Fibroblast of lung (primary cell): ENCODE measurements around the gene FSTL5. TPM values are rescaled to one million over a fixed set of nuclear protein-coding genes. Genes with fewer than 3 reads are reported as not detected.
A peak's percentile ranks its signal among the peaks of the same experiment; 100 is the strongest.

ENCODE experiments used
- DNase-seq, 2 donors: peaks; one replicate each; pipeline versions ENCODE4 v3.0.0 to v3.0.0-alpha.2; 2010; ENCODE audit warnings: low read depth in 2 of 2
- H2AFZ ChIP-seq: 2 replicates; pipeline ENCODE4 v1.5.1; 2012; ENCODE audit warnings: low read length, control low read depth, inconsistent platforms
- H3K27ac ChIP-seq: 2 replicates; pipeline ENCODE4 v1.5.1; 2011; ENCODE audit warnings: low read length, control low read depth; ENCODE audit not compliant: insufficient read depth
- H3K27me3 ChIP-seq: 2 replicates; pipeline ENCODE4 v1.5.1; 2011; ENCODE audit warnings: mild to moderate bottlenecking, low read length; ENCODE audit not compliant: control insufficient read depth, insufficient read depth
- H3K36me3 ChIP-seq: 2 replicates; pipeline ENCODE4 v1.5.1; 2011; ENCODE audit warnings: low read length; ENCODE audit not compliant: control insufficient read depth, insufficient read depth
- H3K4me1 ChIP-seq: 2 replicates; pipeline ENCODE4 v1.5.1; 2011; ENCODE audit warnings: low read length; ENCODE audit not compliant: control insufficient read depth, insufficient read depth; ENCODE audit errors: extremely low read depth
- H3K4me2 ChIP-seq: 2 replicates; pipeline ENCODE4 v1.5.1; 2011; ENCODE audit warnings: low read length, control low read depth; ENCODE audit not compliant: insufficient read depth; ENCODE audit errors: extremely low read depth
- H3K4me3 ChIP-seq, 4 experiments: fragments of 200-600 bp in 1 of 4; sonication (generic) in 1 of 4; replicated peaks in 1 of 4; 2 replicates each; pipeline ENCODE4 v1.5.1; 2011 to 2016; ENCODE audit warnings: low read length in 4 of 4, low read depth in 3 of 4, mild to moderate bottlenecking in 3 of 4, control low read depth in 2 of 4, inconsistent platforms in 1 of 4, mixed read lengths in 1 of 4; ENCODE audit not compliant: insufficient read depth in 1 of 4; ENCODE audit errors: control extremely low read depth in 1 of 4
- H3K79me2 ChIP-seq: 2 replicates; pipeline ENCODE4 v1.5.1; 2012; ENCODE audit warnings: mild to moderate bottlenecking, low read length, inconsistent platforms; ENCODE audit not compliant: control insufficient read depth, insufficient read depth
- H3K9ac ChIP-seq: 2 replicates; pipeline ENCODE4 v1.5.1; 2011; ENCODE audit warnings: mild to moderate bottlenecking, low read length, control low read depth; ENCODE audit not compliant: insufficient read depth
- H3K9me3 ChIP-seq: 2 replicates; pipeline ENCODE4 v1.5.1; 2012; ENCODE audit warnings: low read depth, low read length; ENCODE audit not compliant: control insufficient read depth, insufficient read depth
- H4K20me1 ChIP-seq: 2 replicates; pipeline ENCODE4 v1.5.1; 2011; ENCODE audit warnings: low read length; ENCODE audit not compliant: control insufficient read depth, insufficient read depth; ENCODE audit errors: extremely low read depth
- EZH2 ChIP-seq: IDR thresholded peaks from 2 replicates; pipeline ENCODE4 v1.5.1; 2012; ENCODE audit warnings: low read length, control low read depth, mild to moderate bottlenecking; ENCODE audit errors: missing control alignments
- polyA plus RNA-seq, 2 donors: library from polyadenylated mRNA; depleted of rRNA in 1 of 2; stranded (reverse) in 1 of 2; unstranded in 1 of 2; fragments of >200 nt; gene quantifications; 2 replicates each; pipeline ENCODE4 v1.2.1, GENCODE V29; 2011 to 2012; ENCODE audit warnings: missing spikeins in 1 of 2
- total RNA-seq: library from RNA; depleted of rRNA; stranded (reverse); fragments of >200 nt; gene quantifications from 2 replicates; pipeline ENCODE4 v1.2.1, GENCODE V29; 2014
- TF ChIP-seq, protein P1 (sequence below), 2 donors: IDR thresholded peaks in 1 of 2; conservative IDR thresholded peaks in 1 of 2; 1 replicate in 1 of 2; 2 replicates in 1 of 2; pipeline ENCODE4 v1.5.1; 2011 to 2012; ENCODE audit warnings: low read length in 2 of 2, control low read depth in 1 of 2, inconsistent platforms in 1 of 2, low read depth in 1 of 2, mild to moderate bottlenecking in 1 of 2

Gene FSTL5
- total and polyA plus RNA-seq, 2 donors (not counting 1 experiment from before 2014, with no cell fraction given), result 0.11 to 0.33 TPM

GRCh38 chr4:161869511-161869910 lies 294.3 kb downstream of the FSTL5 start:
- Histone ChIP-seq H3K36me3 (no peaks in the 10 kb centered on the region), H3K27ac (no peak overlapping the region), H3K79me2 (no peaks in the 10 kb centered on the region), H3K9me3 (no peaks in the 10 kb centered on the region), H3K4me2 (no peak overlapping the region), H3K27me3 (no peaks in the 10 kb centered on the region), H3K4me1 (no peaks in the 10 kb centered on the region), H3K4me3 (no peak overlapping the region), H3K9ac (no peak overlapping the region), H4K20me1 (no peaks in the 10 kb centered on the region), H2AFZ (no peak overlapping the region)
- no peak for DNase-seq
- TF ChIP-seq EZH2, result no peak
- TF ChIP-seq, protein P1, sequence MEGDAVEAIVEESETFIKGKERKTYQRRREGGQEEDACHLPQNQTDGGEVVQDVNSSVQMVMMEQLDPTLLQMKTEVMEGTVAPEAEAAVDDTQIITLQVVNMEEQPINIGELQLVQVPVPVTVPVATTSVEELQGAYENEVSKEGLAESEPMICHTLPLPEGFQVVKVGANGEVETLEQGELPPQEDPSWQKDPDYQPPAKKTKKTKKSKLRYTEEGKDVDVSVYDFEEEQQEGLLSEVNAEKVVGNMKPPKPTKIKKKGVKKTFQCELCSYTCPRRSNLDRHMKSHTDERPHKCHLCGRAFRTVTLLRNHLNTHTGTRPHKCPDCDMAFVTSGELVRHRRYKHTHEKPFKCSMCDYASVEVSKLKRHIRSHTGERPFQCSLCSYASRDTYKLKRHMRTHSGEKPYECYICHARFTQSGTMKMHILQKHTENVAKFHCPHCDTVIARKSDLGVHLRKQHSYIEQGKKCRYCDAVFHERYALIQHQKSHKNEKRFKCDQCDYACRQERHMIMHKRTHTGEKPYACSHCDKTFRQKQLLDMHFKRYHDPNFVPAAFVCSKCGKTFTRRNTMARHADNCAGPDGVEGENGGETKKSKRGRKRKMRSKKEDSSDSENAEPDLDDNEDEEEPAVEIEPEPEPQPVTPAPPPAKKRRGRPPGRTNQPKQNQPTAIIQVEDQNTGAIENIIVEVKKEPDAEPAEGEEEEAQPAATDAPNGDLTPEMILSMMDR (conservative IDR thresholded peaks at IDR 0.05 in 1 of 2, IDR thresholded peaks at IDR 0.05 in 1 of 2; ENCODE audit: low read depth in 1 of 2, low read length in 2 of 2), result no peak

- Histone ChIP-seq H3K27me3 (no peaks in the 10 kb centered on the region), H3K27ac (no peak overlapping the region), H4K20me1 (no peaks in the 10 kb centered on the region), H3K36me3 (no peaks in the 10 kb centered on the region), H2AFZ (no peak overlapping the region), H3K9me3 (no peaks in the 10 kb centered on the region), H3K4me2 (no peak overlapping the region), H3K4me3 (no peak overlapping the region), H3K4me1 (no peaks in the 10 kb centered on the region), H3K9ac (no peak overlapping the region), H3K79me2 (no peaks in the 10 kb centered on the region)
- TF ChIP-seq, protein P1 (conservative IDR thresholded peaks at IDR 0.05 in 1 of 2, IDR thresholded peaks at IDR 0.05 in 1 of 2; ENCODE audit: low read depth in 1 of 2, low read length in 2 of 2), result no peak
- no peak for TF ChIP-seq EZH2
- DNase-seq, result peak in 1 of 2 donors; percentile 57
These were observed 307.0 kb downstream of the FSTL5 start for GRCh38 chr4:161856711-161857326.

GRCh38 chr4:161850631-161851030 lies 313.2 kb downstream of the FSTL5 start:
- H3K4me1 ChIP-seq, result no peaks in the 10 kb centered on the region
- no peaks in the 10 kb centered on the region for H3K27me3 ChIP-seq
- no peak overlapping the region for H3K9ac ChIP-seq
- H4K20me1 ChIP-seq, result no peaks in the 10 kb centered on the region
- no peaks in the 10 kb centered on the region for H3K9me3 ChIP-seq
- H3K27ac ChIP-seq, result no peak overlapping the region
- no peak for DNase-seq
- no peak overlapping the region for H2AFZ ChIP-seq
- H3K79me2 ChIP-seq, result no peaks in the 10 kb centered on the region
- H3K36me3 ChIP-seq, result no peaks in the 10 kb centered on the region
- H3K4me2 ChIP-seq, result no peak overlapping the region
- no peak overlapping the region for H3K4me3 ChIP-seq
- no peak for TF ChIP-seq EZH2
- TF ChIP-seq, protein P1 (conservative IDR thresholded peaks at IDR 0.05 in 1 of 2, IDR thresholded peaks at IDR 0.05 in 1 of 2; ENCODE audit: low read depth in 1 of 2, low read length in 2 of 2), result no peak
